Fibroblast of lung (primary cell): Measurements from ENCODE around the gene SRGAP1. TPM values are rescaled to one million over a fixed set of nuclear protein-coding genes. Genes with fewer than 3 reads are reported as not detected.

ENCODE experiments used
- DNase-seq, 2 donors: peaks; one replicate each; pipeline versions ENCODE4 v3.0.0 to v3.0.0-alpha.2; 2010; ENCODE audit warnings: low read depth in 2 of 2
- H2AFZ ChIP-seq: 2 replicates; pipeline ENCODE4 v1.5.1; 2012; ENCODE audit warnings: low read length, control low read depth, inconsistent platforms
- H3K27ac ChIP-seq: 2 replicates; pipeline ENCODE4 v1.5.1; 2011; ENCODE audit warnings: low read length, control low read depth; ENCODE audit not compliant: insufficient read depth
- H3K27me3 ChIP-seq: 2 replicates; pipeline ENCODE4 v1.5.1; 2011; ENCODE audit warnings: mild to moderate bottlenecking, low read length; ENCODE audit not compliant: control insufficient read depth, insufficient read depth
- H3K36me3 ChIP-seq: 2 replicates; pipeline ENCODE4 v1.5.1; 2011; ENCODE audit warnings: low read length; ENCODE audit not compliant: control insufficient read depth, insufficient read depth
- H3K4me1 ChIP-seq: 2 replicates; pipeline ENCODE4 v1.5.1; 2011; ENCODE audit warnings: low read length; ENCODE audit not compliant: control insufficient read depth, insufficient read depth; ENCODE audit errors: extremely low read depth
- H3K4me2 ChIP-seq: 2 replicates; pipeline ENCODE4 v1.5.1; 2011; ENCODE audit warnings: low read length, control low read depth; ENCODE audit not compliant: insufficient read depth; ENCODE audit errors: extremely low read depth
- H3K4me3 ChIP-seq, 4 experiments: fragments of 200-600 bp in 1 of 4; sonication (generic) in 1 of 4; replicated peaks in 1 of 4; 2 replicates each; pipeline ENCODE4 v1.5.1; 2011 to 2016; ENCODE audit warnings: low read length in 4 of 4, low read depth in 3 of 4, mild to moderate bottlenecking in 3 of 4, control low read depth in 2 of 4, inconsistent platforms in 1 of 4, mixed read lengths in 1 of 4; ENCODE audit not compliant: insufficient read depth in 1 of 4; ENCODE audit errors: control extremely low read depth in 1 of 4
- H3K79me2 ChIP-seq: 2 replicates; pipeline ENCODE4 v1.5.1; 2012; ENCODE audit warnings: mild to moderate bottlenecking, low read length, inconsistent platforms; ENCODE audit not compliant: control insufficient read depth, insufficient read depth
- H3K9ac ChIP-seq: 2 replicates; pipeline ENCODE4 v1.5.1; 2011; ENCODE audit warnings: mild to moderate bottlenecking, low read length, control low read depth; ENCODE audit not compliant: insufficient read depth
- H3K9me3 ChIP-seq: 2 replicates; pipeline ENCODE4 v1.5.1; 2012; ENCODE audit warnings: low read depth, low read length; ENCODE audit not compliant: control insufficient read depth, insufficient read depth
- H4K20me1 ChIP-seq: 2 replicates; pipeline ENCODE4 v1.5.1; 2011; ENCODE audit warnings: low read length; ENCODE audit not compliant: control insufficient read depth, insufficient read depth; ENCODE audit errors: extremely low read depth
- CTCF ChIP-seq, 2 donors: IDR thresholded peaks in 1 of 2; conservative IDR thresholded peaks in 1 of 2; 1 replicate in 1 of 2; 2 replicates in 1 of 2; pipeline ENCODE4 v1.5.1; 2011 to 2012; ENCODE audit warnings: low read length in 2 of 2, control low read depth in 1 of 2, inconsistent platforms in 1 of 2, low read depth in 1 of 2, mild to moderate bottlenecking in 1 of 2
- EZH2 ChIP-seq: IDR thresholded peaks from 2 replicates; pipeline ENCODE4 v1.5.1; 2012; ENCODE audit warnings: low read length, control low read depth, mild to moderate bottlenecking; ENCODE audit errors: missing control alignments
- polyA plus RNA-seq, 2 donors: library from polyadenylated mRNA; depleted of rRNA in 1 of 2; stranded (reverse) in 1 of 2; unstranded in 1 of 2; fragments of >200 nt; gene quantifications; 2 replicates each; pipeline ENCODE4 v1.2.1, GENCODE V29; 2011 to 2012; ENCODE audit warnings: missing spikeins in 1 of 2
- total RNA-seq: library from RNA; depleted of rRNA; stranded (reverse); fragments of >200 nt; gene quantifications from 2 replicates; pipeline ENCODE4 v1.2.1, GENCODE V29; 2014

SRGAP1 gene
- total and polyA plus RNA-seq, 2 donors (not counting 1 experiment from before 2014, with no cell fraction given), result 18.9 to 30.2 TPM

DNA sequence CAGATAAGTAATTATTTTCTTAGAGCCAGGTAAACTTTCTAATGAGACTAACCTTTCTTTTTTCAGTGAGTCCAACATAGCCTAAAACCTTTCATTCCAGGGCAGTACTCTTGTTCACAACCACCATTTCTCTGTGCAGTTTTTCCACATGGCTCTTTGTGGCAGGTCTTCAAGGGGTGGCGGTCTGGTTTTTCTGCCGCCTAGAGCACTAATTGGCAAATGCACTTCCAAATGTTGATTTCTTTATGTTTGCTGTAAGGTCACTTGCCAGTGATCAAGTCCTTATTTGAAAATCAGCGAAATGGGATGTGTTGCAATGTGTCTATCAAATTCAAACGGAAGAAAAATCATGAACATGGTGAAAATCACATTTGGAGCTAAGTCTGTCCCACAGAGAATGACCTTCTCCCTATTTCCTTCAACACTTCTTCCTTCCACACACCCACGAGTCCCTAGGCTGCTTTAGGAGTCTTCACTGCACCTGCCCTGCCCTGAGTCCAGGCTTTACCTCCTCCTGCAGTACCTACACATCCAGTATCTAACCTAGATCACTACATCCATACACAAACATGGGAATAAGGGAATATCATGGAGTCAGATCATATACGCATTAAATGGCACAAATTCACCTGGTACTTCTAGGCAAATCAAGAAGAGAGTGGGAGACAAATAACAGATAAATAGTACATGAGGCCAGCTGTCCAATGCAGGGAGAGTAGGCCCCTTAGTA is 1.9 kb downstream of the SRGAP1 start:
- Histone ChIP-seq H3K9me3 (no peaks in the 10 kb centered on the region), H3K36me3 (peaks cover 2% of the 10 kb centered on the region), H3K4me1 (peaks cover 5% of the 10 kb centered on the region)

DNA sequence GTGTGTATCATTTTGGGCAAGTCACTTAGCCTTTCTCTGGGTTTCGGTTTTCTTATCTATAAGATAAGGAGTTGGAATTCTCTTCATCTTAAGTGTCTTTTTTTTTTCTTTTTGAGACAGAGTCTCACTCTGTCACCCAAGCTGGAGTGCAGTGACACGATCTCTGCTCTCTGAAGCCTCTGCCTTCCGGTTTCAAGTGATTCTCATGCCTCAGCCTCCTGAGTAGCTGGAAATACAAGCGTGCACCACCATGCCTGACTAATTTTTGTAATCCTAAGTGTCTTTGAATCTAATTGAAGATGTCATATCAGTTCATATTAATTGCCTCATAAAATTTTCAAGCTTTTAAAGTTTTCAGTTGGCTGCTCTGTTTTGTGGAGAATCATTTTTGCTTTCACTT is 4.0 kb downstream of the SRGAP1 start:
- peak overlapping the region in 1 of 4 experiments; percentile 8 for H3K4me3 ChIP-seq
- no peak for TF ChIP-seq EZH2
- TF ChIP-seq CTCF (conservative IDR thresholded peaks at IDR 0.05 in 1 of 2, IDR thresholded peaks at IDR 0.05 in 1 of 2; ENCODE audit: low read depth in 1 of 2, low read length in 2 of 2), result no peak
- H3K9ac ChIP-seq, result no peak overlapping the region
- H3K79me2 ChIP-seq, result peaks cover 93% of the 10 kb centered on the region
- DNase-seq, result no peak
- H3K9me3 ChIP-seq, result no peaks in the 10 kb centered on the region
- no peak overlapping the region for H3K27ac ChIP-seq
- peaks cover 2% of the 10 kb centered on the region for H3K4me1 ChIP-seq
- no peaks in the 10 kb centered on the region for H3K27me3 ChIP-seq
- peaks cover 2% of the 10 kb centered on the region for H3K36me3 ChIP-seq
- H2AFZ ChIP-seq, result no peak overlapping the region
- peak overlapping the region; percentile 61 for H3K4me2 ChIP-seq
- H4K20me1 ChIP-seq, result no peaks in the 10 kb centered on the region

More for the DNA sequence above, 1.9 kb downstream of the SRGAP1 start:
- Histone ChIP-seq H3K27me3 (no peaks in the 10 kb centered on the region), H3K79me2 (peaks cover 72% of the 10 kb centered on the region), H2AFZ (no peak overlapping the region), H3K4me2 (peak overlapping the region; percentile 90), H3K4me3 (peak overlapping the region; percentile 84 to 98 (median 93)), H3K27ac (peak overlapping the region; percentile 95), H3K9ac (peak overlapping the region; percentile 13), H4K20me1 (no peaks in the 10 kb centered on the region)
- TF ChIP-seq EZH2, result no peak
- peak in 1 of 2 donors; percentile 9 for TF ChIP-seq CTCF (conservative IDR thresholded peaks at IDR 0.05 in 1 of 2, IDR thresholded peaks at IDR 0.05 in 1 of 2; ENCODE audit: low read depth in 1 of 2, low read length in 2 of 2)
- peak in 1 of 2 donors; percentile 41 for DNase-seq

GRCh38 chr12:63849106-63849620 is 4.7 kb downstream of the SRGAP1 start:
- Histone ChIP-seq H3K4me2 (peak overlapping the region; percentile 23), H3K36me3 (peaks cover 2% of the 10 kb centered on the region), H4K20me1 (no peaks in the 10 kb centered on the region), H3K79me2 (peaks cover 98% of the 10 kb centered on the region), H3K4me1 (peaks cover 2% of the 10 kb centered on the region), H3K9ac (no peak overlapping the region), H3K27ac (no peak overlapping the region), H2AFZ (no peak overlapping the region), H3K4me3 (no peak overlapping the region), H3K9me3 (no peaks in the 10 kb centered on the region), H3K27me3 (no peaks in the 10 kb centered on the region)
- DNase-seq, result no peak
- TF ChIP-seq EZH2 (no peak), CTCF (conservative IDR thresholded peaks at IDR 0.05 in 1 of 2, IDR thresholded peaks at IDR 0.05 in 1 of 2; ENCODE audit: low read depth in 1 of 2, low read length in 2 of 2) (no peak)
